ENCODE data around the gene JSRP1.

The JSRP1 gene

DNA sequence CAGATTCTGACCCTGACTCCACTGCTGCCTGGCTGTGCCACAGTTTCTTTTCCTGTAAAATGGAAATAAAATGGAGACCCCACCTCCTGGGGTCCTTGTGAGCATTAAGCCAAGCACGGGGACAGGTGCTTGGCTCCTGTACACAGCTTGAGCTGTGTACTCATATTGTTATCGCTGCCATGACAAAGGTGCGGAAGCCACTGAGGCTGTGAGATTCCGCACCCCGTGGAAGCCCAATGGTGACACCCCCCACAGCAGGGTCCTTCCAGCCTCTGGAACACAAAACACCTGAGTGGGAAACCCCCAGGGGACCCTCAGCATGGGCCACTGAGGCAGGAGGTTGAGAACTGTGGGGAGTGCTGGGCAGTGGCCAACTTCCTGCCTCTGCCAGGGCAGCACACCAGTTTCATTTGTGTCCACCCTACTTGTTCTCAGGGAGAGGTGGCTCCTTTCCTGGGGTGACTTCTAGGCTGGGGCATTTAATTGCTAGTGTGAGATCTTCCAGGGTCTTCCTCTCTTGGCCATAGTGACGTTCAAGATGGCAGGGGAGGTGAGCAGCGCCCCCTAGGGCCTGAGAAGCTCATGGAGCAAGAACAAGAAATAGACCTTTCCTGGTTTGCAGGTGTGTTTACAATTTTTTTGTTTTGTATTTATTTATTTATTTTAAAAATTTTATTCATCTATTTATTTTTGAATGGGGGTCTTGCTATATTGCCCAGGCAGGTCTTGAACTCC lies 5.4 kb upstream of the JSRP1 start:
- DNase-seq = peak; percentile 56

DNA sequence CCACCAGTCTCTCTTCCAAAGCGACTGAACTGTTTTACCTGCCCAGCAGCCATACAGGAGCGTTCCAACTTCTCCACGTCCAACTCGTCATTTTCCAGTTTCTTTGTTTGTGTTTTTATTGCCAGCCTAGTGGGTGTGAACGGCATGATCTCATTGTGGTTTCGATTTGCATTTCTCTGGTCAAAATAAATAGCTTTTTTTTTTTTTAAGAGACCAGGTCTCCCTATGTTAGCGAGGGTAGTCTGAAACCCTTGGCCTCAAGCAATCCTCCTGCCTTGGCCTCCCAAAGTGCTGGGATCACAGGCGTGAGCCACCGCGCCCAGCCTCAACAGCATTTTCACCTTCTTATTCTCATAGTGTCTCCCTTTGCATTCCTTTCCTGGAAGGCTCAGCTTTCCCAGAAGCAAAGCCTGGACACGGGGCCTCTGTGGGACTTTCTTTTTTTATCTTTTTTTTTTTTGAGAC lies 4.2 kb upstream of the JSRP1 start:
- peak; percentile 57 for DNase-seq

- DNase-seq = no peak
Measured at GRCh38 chr19:2259336-2259735, 3.1 kb upstream of the JSRP1 start.

DNA sequence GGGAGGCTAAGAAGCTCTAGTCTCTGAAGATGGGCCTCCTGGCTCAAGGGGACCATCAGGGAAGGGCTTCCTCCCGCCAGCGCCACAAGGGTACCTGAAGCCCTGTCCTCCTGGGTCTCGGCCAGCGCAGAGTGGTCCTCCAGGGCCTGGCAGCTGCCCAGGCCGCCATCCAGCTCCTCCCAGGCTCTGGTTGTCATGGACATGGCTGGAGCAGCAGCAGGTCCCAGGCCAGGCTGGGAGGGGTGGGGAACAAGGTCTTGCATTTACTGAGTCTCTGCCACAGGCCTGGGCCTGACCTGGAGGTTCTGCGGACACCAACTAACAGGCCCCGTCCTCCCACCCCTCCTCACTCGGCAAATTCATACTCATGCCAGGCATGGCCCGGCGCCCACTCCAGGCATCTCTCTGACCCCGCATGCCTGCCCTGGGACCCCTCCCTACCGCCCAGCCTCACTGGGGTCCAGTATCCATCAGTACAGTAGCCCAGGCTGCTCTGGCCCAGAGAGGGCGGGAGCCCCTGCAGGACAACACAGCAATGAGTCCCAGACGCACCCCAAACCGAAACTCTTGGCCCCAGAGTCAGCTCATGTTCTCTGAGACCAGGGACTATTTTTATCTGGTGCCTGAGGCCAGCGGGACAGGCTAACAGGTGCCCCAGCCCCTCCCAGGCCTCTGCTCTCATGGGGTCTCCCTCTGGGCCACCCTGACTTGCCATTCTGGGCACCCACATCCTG lies 938 bp downstream of the JSRP1 start:
- DNase-seq = no peak

DNA sequence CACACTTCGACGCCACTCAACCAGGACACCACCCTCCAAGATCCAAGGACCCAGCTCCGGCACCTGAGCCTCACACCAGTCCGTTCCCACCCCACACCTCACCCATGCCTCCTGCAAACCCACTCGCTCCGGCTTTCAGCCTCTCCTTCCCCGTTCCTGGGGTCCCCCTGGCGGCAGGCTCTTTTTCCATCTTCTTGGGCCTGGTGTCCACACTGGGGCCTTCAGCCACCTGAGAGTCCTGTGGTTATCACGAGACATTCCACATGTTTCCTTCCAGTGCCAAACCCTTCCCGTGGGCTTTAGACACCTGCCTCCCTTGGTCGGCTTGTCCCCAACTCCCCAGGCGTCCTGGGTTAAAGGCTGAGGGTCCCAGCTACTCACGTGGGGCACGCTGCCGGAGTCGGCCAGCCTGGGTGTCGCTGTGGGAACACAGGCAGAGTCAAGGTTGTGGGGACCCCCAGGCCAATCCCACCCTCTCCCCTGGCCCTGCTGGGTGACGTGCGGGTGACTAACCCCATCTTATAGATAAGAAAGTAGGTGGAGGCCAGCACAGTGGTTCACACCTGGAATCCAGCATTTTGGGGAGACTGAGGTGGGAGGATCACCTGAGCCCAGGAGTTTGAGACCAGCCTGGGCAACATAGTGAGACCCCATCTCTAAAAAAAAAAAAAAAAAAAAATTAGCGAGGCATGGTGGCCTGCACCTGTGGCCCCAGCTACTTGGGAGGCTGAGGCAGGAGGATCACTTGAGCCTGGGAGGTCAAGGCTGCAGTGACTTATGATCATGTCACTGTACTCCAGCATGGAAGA lies 1.9 kb downstream of the JSRP1 start:
- no peak for DNase-seq

DNA sequence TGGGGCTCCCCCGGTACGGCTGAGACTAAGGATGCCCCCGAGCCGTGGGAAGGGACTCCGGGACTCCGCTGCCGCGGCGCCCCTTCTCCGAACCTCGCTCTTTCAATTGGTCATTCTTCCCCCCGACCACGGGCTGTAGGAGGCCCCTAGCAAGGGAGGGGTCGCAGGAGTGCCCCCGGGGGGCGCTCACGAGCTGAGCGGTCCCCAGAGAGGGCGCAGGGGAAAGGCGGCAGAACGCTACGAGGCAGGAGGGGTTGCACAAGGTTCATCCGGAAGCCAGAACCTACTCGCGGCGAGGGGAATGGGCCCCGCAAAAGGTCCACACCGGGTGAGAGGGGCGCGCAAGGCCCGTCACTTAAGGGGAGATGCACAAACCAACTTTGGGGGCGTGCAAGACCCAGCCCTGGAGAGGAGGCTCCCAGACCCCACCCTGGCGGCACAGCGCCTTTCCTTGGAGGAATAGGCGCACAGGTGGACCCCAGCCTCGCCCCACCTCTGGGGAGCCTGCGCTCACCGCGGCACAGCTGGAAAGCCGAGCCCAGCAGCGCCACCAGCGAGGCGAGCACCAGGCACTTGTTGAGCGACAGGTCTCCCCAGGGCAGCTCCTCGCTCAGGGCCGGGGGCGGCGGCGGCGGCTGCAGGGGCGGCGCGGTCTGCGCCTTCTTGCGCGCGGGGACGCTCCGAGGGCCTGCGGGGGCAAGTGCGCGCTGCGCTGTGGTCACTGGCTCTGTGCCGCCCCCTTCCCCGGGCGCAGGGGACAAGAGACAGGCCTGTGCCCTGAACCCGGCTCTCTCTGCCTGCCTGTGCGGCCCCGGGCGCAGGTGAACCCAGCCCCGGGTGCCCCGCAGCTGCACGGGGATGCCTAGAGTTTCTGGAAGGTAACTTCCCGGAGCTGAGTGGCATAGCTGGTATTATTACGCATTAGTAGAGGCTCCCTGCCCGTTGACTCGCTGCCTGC lies 2.8 kb downstream of the JSRP1 start:
- DNase-seq = peak; percentile 40

- no peak for DNase-seq
Measured at GRCh38 chr19:2252797-2253105, 3.5 kb downstream of the JSRP1 start.

DNA sequence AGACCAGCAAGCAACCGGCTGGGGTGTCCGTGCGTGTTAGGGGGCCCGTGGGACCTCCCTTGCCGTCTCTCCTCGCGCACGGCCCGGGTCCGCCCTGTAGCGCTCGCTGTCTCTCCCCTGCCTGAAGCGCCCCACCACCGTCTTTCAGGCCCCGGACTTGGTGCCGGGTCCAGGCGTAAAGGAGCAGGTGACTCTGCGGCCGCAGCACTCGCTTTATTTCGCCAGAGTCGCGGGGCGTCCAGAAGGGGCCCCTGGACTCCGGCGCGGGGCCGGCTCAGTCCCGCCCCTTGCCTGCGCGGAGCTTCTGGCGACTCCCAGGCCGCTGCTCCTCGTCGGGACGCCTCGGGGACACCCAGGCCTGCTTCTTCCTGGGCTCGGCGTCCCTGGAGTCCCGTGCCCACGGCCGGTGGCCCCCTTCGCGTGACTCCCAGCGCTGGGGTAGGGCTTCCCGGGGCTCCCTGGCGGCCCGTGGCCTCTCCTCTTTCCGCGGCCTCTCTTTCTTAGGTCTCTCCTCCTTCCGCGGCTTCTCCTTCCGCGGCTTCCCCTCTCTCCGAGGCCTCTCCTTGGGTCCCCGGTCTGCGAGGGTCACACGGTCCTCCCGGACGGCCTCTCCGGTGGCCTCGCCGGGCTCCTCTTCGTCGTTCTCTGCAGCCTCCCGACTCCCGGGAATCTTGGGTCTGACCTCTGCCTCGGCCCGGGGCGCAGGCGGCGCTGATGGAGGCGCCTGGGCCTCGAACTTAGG lies 4.0 kb downstream of the JSRP1 start:
- no peak for DNase-seq

GRCh38 chr19:2251106-2252054 lies 4.8 kb downstream of the JSRP1 start:
- no peak for DNase-seq

DNA sequence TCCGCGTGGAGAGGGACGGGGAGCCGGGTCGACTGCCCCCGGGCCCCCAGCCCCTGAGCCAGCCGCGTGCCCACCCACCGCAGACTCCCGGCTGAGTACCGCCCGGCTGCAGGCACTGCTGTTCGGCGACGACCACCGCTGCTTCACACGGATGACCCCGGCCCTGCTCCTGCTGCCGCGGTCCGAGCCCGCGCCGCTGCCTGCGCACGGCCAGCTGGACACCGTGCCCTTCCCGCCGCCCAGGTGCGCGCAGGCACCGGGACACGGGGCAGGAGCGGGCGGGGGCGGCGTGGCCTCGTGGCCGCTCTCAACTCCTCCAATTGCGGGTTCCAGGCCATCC lies 5.5 kb downstream of the JSRP1 start:
- no peak for DNase-seq

- DNase-seq = no peak
Measured at GRCh38 chr19:2249880-2250765, 6.1 kb downstream of the JSRP1 start.

- no peak for DNase-seq
Measured at GRCh38 chr19:2249010-2249866, 7.0 kb downstream of the JSRP1 start, which contains the start of gene AMH. TSS of gene AMH (plus strand) at chr19:2249323. CDS start at chr19:2249333, 10 bp downstream.

DNA sequence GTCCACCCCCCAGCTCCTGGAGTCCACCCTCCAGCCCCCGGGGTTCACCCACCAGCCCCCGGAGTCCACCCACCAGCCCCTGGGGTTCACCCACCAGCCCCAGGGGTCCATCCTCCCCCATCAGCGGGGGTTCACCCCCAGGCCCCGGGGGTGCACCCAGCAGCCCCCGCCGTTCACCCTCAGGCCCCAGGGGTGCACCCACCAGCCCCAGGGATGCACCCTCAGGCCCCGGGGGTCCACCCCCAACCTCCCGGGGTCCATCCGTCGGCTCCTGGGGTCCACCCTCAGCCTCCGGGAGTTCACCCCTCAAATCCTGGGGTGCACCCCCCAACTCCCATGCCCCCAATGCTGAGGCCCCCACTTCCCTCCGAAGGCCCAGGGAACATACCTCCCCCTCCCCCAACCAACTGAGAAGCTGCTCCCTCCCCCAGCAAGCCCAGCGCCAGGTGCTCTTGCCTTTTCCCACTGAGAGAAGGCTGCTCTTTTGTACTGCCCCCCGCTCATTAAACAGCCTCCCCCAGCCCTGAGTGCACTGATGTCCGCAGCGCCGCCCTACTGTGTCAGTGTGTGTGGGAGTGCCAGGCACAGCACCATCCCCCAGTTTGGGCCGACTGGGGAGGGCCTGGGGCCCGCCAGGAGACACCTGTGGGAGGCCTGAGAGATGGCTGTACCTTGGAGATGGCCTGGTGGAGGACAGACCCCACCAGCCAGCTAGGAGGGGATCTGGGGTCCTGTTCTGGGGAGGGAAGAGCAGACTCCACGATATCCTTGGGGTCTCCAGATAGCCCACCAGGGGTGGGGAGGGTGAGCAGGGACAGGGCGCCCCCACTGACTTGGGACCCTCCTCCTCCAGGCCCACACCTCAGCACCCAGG lies 7.8 kb downstream of the JSRP1 start:
- DNase-seq = no peak

- DNase-seq = no peak
Measured at GRCh38 chr19:2247433-2248101, 8.7 kb downstream of the JSRP1 start.

- DNase-seq = no peak
Measured at GRCh38 chr19:2246801-2247361, 9.3 kb downstream of the JSRP1 start.

DNA sequence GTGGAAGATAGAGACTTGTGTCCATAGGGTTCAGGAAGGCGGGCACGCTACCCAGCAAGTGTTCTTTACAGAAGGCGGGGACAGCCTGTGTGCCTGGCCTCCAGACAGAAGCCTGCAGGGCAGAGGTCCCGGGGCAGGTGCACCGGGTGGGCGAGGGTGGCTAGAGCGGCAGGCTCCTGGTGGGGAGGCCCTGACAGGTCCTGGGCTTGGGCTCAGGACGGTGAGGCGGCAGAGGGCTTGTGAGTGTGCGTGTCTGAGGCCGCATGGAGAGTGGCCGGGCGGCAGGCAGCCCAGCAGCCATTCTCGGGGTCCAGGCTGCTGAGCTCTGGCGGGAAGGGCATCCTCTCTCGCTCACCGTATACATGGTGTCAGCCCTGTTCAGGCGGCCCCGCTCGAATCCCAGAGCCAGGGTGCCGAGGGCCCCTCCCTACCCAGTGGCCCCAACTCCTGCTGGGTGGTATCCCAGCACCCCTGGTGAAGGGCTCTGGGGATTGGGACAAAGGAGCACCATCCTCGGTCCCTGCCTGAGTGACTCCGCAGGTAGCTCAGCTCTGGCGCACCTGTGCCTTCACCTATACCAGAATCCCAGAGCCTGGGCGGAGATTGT lies 10.1 kb downstream of the JSRP1 start:
- DNase-seq = no peak
